ENCODE measurements around the gene AGGF1.
"Not testable (repeated sequence)": the region's sequence is repeated elsewhere in the genome, so short reads cannot be mapped to it uniquely, and the experiment has no call there.

DNA sequence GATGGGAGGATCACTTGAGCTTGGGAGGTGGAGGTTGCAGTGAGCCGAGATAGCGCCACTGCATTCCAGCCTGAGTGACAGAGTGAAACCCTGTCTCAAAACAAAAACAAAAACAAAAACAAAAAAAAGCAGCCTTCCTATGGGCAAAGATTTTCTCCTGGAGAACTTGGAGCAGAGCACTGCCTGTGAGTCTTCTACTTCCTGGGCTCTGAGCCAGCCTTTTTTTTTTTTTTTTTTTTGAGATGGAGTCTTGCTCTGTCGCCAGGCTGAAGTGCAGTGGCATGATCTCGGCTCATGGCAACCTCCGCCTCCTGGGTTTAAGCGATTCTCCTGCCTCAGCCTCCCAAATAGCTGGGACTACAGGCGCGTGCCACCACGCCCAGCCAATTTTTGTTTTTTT lies 36.8 kb upstream of the AGGF1 start:
- TF ChIP-seq, protein P1, sequence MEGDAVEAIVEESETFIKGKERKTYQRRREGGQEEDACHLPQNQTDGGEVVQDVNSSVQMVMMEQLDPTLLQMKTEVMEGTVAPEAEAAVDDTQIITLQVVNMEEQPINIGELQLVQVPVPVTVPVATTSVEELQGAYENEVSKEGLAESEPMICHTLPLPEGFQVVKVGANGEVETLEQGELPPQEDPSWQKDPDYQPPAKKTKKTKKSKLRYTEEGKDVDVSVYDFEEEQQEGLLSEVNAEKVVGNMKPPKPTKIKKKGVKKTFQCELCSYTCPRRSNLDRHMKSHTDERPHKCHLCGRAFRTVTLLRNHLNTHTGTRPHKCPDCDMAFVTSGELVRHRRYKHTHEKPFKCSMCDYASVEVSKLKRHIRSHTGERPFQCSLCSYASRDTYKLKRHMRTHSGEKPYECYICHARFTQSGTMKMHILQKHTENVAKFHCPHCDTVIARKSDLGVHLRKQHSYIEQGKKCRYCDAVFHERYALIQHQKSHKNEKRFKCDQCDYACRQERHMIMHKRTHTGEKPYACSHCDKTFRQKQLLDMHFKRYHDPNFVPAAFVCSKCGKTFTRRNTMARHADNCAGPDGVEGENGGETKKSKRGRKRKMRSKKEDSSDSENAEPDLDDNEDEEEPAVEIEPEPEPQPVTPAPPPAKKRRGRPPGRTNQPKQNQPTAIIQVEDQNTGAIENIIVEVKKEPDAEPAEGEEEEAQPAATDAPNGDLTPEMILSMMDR (conservative IDR thresholded peaks at IDR 0.05 in 1 of 2, IDR thresholded peaks at IDR 0.05 in 1 of 2; ENCODE audit: extremely low read depth in 1 of 2, insufficient read depth in 1 of 2, low read depth in 1 of 2, low read length in 2 of 2) = not testable (repeated sequence)
- not testable (repeated sequence) for TF ChIP-seq EZH2 (IDR thresholded peaks at IDR 0.05; ENCODE audit: borderline replicate concordance, low read length)

Data from mammary epithelial cell (primary cell).